ENCODE data around the gene ZNF563. TPM values are rescaled to one million over a fixed set of nuclear protein-coding genes. Genes with fewer than 3 reads are reported as not detected.
A peak's percentile ranks its signal among the peaks of the same experiment; 100 is the strongest.

ZNF563 gene
- total and polyA plus RNA-seq, 9 donors: 1.7 to 4.1 (median 2.2) TPM

DNA sequence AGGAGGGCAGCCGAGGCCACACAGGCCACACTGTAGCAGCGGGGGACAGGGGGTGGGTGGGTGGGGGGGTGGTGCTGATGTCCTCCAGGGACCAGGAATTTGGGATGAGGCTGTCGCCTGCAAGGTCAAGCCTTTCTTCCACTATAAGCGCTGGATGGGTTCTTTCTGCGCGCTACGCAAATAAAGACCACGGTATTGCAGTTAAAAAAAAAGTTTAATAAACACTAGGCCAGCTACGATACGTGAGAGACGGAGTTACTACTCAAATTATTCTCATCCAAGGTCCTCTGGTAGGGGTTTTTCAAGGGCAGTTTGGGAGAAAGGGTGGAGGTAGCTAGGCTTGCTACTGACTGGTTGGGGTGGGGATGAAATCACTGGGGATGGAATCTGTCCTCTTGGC lies 38.2 kb downstream of the ZNF563 start:
- peaks cover 3% of the 10 kb centered on the region for H3K36me3 ChIP-seq (ENCODE audit: control insufficient read depth, insufficient read depth, low read length)
- H3K27me3 ChIP-seq (ENCODE audit: control insufficient read depth, insufficient read depth, low read length): no peaks in the 10 kb centered on the region
- no CpG with 5 or more reads among the region's 11 CpGs for WGBS (ENCODE audit: insufficient coverage)
- H3K9me3 ChIP-seq (replicated peaks; ENCODE audit: control insufficient read depth, low read depth, low read length): no peaks in the 10 kb centered on the region
- H3K4me3 ChIP-seq (ENCODE audit: low read length): peak overlapping the region; percentile 97
- DNase-seq: no peak
- peaks cover 9% of the 10 kb centered on the region for H3K4me1 ChIP-seq (ENCODE audit: control insufficient read depth, insufficient read depth, low read length)
- peak overlapping the region; percentile 90 for H3K27ac ChIP-seq (ENCODE audit: low read length)

- Histone ChIP-seq H3K4me3 (ENCODE audit: low read length) (peak within 1 kb of the TSS; percentile 97), H3K36me3 (ENCODE audit: control insufficient read depth, insufficient read depth, low read length) (peaks cover 3% of the 10 kb centered on the region), H3K4me1 (ENCODE audit: control insufficient read depth, insufficient read depth, low read length) (peaks cover 9% of the 10 kb centered on the region), H3K27me3 (ENCODE audit: control insufficient read depth, insufficient read depth, low read length) (no peaks in the 10 kb centered on the region), H3K27ac (ENCODE audit: low read length) (peak within 1 kb of the TSS; percentile 95), H3K9me3 (replicated peaks; ENCODE audit: control insufficient read depth, low read depth, low read length) (no peaks in the 10 kb centered on the region)
- DNase-seq: peak; percentile 99
- WGBS (ENCODE audit: insufficient coverage): under 1% methylated on average over 64 of the region's 66 CpGs
Measured at GRCh38 chr19:12294249-12295158, 38.9 kb downstream of the ZNF563 start, which contains the start of gene ZNF44. ZNF44 (minus strand) TSS chr19:12294883; CDS start chr19:12294694, 189 bp downstream.

DNA sequence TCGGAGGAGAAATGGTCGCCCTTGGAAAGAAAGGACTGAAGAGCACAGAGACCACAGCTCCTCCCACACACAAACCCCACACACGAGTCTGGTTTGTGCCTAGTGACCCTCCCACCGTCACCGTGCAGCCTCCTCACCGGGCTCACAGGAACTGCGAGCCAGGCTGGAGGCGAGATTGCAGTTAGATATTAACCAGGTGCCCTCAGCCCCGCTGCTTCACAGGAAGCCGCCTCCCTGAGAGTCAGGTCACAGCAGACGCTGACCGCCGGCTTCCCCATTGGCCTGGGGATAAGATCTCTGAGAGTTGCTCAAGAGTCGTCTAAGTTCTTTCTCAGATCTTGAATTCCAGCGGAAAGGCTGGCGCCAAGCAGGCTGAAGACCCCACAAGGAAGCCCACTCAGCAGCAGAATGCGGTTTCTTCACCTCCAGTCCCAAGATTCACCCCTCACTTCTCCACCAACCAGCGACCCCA lies 39.6 kb downstream of the ZNF563 start:
- H3K36me3 ChIP-seq (ENCODE audit: control insufficient read depth, insufficient read depth, low read length): peaks cover 3% of the 10 kb centered on the region
- DNase-seq: peak; percentile 63
- H3K27ac ChIP-seq (ENCODE audit: low read length): peak overlapping the region; percentile 95
- H3K4me3 ChIP-seq (ENCODE audit: low read length): peak overlapping the region; percentile 97
- H3K27me3 ChIP-seq (ENCODE audit: control insufficient read depth, insufficient read depth, low read length): no peaks in the 10 kb centered on the region
- no peaks in the 10 kb centered on the region for H3K9me3 ChIP-seq (replicated peaks; ENCODE audit: control insufficient read depth, low read depth, low read length)
- peaks cover 9% of the 10 kb centered on the region for H3K4me1 ChIP-seq (ENCODE audit: control insufficient read depth, insufficient read depth, low read length)
- WGBS (ENCODE audit: insufficient coverage): 0% methylated on average over 18 of the region's 18 CpGs

DNA sequence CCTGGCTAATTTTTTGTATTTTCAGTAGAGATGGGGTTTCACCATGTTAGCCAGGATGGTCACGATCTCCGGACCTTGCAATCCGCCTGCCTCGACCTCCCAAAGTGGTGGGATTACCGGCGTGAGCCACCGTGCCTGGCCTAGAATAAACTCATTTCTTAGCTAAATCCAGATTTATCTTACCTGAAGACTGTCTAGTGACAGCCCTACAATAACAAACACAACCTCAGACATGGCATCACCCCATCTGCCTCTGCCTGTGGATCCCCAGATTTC lies 43.7 kb downstream of the ZNF563 start:
- Histone ChIP-seq H3K36me3 (ENCODE audit: control insufficient read depth, insufficient read depth, low read length) (peaks cover 11% of the 10 kb centered on the region), H3K4me1 (ENCODE audit: control insufficient read depth, insufficient read depth, low read length) (peaks cover 9% of the 10 kb centered on the region), H3K4me3 (ENCODE audit: low read length) (no peak overlapping the region), H3K27me3 (ENCODE audit: control insufficient read depth, insufficient read depth, low read length) (no peaks in the 10 kb centered on the region), H3K9me3 (replicated peaks; ENCODE audit: control insufficient read depth, low read depth, low read length) (no peaks in the 10 kb centered on the region), H3K27ac (ENCODE audit: low read length) (no peak overlapping the region)
- 96% methylated on average over 6 of the region's 7 CpGs for WGBS (ENCODE audit: insufficient coverage)
- DNase-seq: no peak

GRCh38 chr19:12287958-12288500 lies 45.4 kb downstream of the ZNF563 start:
- Histone ChIP-seq H3K4me1 (ENCODE audit: control insufficient read depth, insufficient read depth, low read length) (peaks cover under 1% of the 10 kb centered on the region), H3K9me3 (replicated peaks; ENCODE audit: control insufficient read depth, low read depth, low read length) (peaks cover 8% of the 10 kb centered on the region), H3K27ac (ENCODE audit: low read length) (no peak overlapping the region), H3K36me3 (ENCODE audit: control insufficient read depth, insufficient read depth, low read length) (peaks cover 17% of the 10 kb centered on the region), H3K4me3 (ENCODE audit: low read length) (no peak overlapping the region), H3K27me3 (ENCODE audit: control insufficient read depth, insufficient read depth, low read length) (no peaks in the 10 kb centered on the region)
- DNase-seq: no peak
- 20% methylated on average over 1 of the region's 1 CpG for whole genome bisulfite sequencing (ENCODE audit: insufficient coverage)

- peaks cover 15% of the 10 kb centered on the region for H3K9me3 ChIP-seq (replicated peaks; ENCODE audit: control insufficient read depth, low read depth, low read length)
- DNase-seq: no peak
- no peak overlapping the region for H3K4me3 ChIP-seq (ENCODE audit: low read length)
- no peak overlapping the region for H3K27ac ChIP-seq (ENCODE audit: low read length)
- H3K27me3 ChIP-seq (ENCODE audit: control insufficient read depth, insufficient read depth, low read length): no peaks in the 10 kb centered on the region
- peaks cover 14% of the 10 kb centered on the region for H3K36me3 ChIP-seq (ENCODE audit: control insufficient read depth, insufficient read depth, low read length)
- H3K4me1 ChIP-seq (ENCODE audit: control insufficient read depth, insufficient read depth, low read length): no peaks in the 10 kb centered on the region
- WGBS (ENCODE audit: insufficient coverage): 97% methylated on average over 16 of the region's 18 CpGs
Measured at GRCh38 chr19:12284631-12285030, 48.8 kb downstream of the ZNF563 start.

DNA sequence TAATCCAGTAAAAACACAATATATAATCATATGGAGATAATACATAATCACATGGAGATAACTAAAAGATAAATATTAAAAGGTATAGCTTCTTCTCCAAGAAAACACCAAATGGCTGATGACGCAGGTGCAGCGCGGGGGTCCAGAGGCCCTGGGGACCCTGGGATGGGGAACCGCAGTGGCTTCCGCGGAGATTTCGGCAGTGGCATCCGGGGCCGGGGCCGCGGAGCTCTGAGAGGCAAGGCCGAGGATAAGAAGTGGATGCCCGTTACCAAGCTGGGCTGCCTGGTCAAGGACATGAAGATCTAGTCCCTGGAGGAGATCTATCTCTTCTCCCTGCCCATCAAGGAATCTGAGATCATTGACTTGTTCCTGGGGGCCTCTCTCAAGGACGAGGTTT lies 49.2 kb downstream of the ZNF563 start:
- DNase-seq: no peak
- Histone ChIP-seq H3K27ac (ENCODE audit: low read length) (no peak overlapping the region), H3K4me3 (ENCODE audit: low read length) (no peak overlapping the region), H3K36me3 (ENCODE audit: control insufficient read depth, insufficient read depth, low read length) (peaks cover 14% of the 10 kb centered on the region), H3K4me1 (ENCODE audit: control insufficient read depth, insufficient read depth, low read length) (no peaks in the 10 kb centered on the region), H3K27me3 (ENCODE audit: control insufficient read depth, insufficient read depth, low read length) (no peaks in the 10 kb centered on the region), H3K9me3 (replicated peaks; ENCODE audit: control insufficient read depth, low read depth, low read length) (peaks cover 18% of the 10 kb centered on the region)
- 98% methylated on average over 13 of the region's 14 CpGs for WGBS (ENCODE audit: insufficient coverage)

DNA sequence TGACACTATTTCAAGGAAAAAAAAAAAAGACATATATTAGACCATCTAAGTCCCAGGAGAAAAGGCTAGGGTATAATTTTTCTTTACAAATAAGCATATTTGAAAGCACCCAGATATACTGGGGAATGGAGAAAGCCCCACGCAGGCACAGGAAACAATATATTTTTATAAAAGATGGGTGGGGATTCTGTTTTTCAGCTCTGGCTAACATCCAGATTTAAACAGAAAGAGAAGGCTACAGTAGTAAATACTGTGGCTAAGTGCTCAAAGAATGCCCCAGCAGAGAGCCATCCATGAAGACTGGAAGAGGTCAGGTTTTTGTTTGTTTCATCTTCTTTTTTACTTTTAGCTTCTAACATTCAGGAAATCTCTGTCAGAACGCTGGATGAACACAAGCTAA lies 54.7 kb downstream of the ZNF563 start:
- no peaks in the 10 kb centered on the region for H3K27me3 ChIP-seq (ENCODE audit: control insufficient read depth, insufficient read depth, low read length)
- no peak overlapping the region for H3K4me3 ChIP-seq (ENCODE audit: low read length)
- DNase-seq: no peak
- no peak overlapping the region for H3K27ac ChIP-seq (ENCODE audit: low read length)
- no peaks in the 10 kb centered on the region for H3K4me1 ChIP-seq (ENCODE audit: control insufficient read depth, insufficient read depth, low read length)
- peaks cover 59% of the 10 kb centered on the region for H3K9me3 ChIP-seq (replicated peaks; ENCODE audit: control insufficient read depth, low read depth, low read length)
- peaks cover 27% of the 10 kb centered on the region for H3K36me3 ChIP-seq (ENCODE audit: control insufficient read depth, insufficient read depth, low read length)
- WGBS (ENCODE audit: insufficient coverage): no CpG with 5 or more reads among the region's 2 CpGs

DNA sequence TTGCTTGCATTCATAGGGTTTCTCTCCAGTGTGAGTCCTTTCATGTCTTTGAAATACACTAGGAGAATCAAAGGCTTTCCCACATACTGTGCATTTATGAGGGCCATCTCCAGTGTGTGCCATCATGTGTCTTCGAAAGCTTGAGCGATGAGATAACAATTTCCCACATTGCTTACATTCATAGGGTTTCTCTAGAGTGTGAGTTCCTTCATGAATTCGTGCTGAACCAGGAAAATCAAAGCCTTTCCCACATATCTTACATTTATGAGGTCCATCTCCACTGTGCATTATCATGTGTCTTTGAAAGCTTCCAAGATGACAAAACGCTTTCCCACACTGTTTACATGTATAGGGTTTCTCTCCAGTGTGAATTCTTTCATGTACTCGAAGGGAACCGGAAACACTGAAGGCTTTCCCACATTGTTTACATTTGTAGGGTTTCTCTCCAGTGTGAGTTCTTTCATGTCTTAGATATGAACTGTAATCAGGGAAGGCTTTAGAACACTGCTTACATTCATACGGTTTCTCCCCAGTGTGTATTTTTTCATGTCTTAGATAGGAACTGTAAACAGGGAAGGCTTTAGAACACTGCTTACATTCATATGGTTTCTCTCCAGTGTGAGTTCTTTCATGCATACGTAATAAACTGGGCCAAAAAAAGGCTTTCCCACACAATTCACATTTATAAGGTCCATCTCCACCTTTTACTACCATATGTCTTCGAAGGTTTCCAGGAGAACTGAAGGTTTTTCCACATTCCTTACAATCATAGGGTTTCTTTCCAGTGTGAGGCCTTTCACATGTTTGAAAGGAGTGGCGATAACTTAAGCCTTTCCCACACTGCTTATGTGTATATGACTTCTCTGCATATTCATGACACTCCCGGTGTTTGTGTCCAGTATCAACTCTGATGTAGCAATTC lies 60.2 kb downstream of the ZNF563 start:
- Histone ChIP-seq H3K4me1 (ENCODE audit: control insufficient read depth, insufficient read depth, low read length) (no peaks in the 10 kb centered on the region), H3K36me3 (ENCODE audit: control insufficient read depth, insufficient read depth, low read length) (peaks cover 51% of the 10 kb centered on the region), H3K4me3 (ENCODE audit: low read length) (no peak overlapping the region), H3K27me3 (ENCODE audit: control insufficient read depth, insufficient read depth, low read length) (no peaks in the 10 kb centered on the region), H3K27ac (ENCODE audit: low read length) (no peak overlapping the region), H3K9me3 (replicated peaks; ENCODE audit: control insufficient read depth, low read depth, low read length) (peaks cover 83% of the 10 kb centered on the region)
- WGBS (ENCODE audit: insufficient coverage): 95% methylated on average over 4 of the region's 11 CpGs
- DNase-seq: no peak

GRCh38 chr19:12272386-12272785 lies 61.0 kb downstream of the ZNF563 start:
- H3K4me1 ChIP-seq (ENCODE audit: control insufficient read depth, insufficient read depth, low read length): no peaks in the 10 kb centered on the region

More at GRCh38 chr19:12272386-12272785, 61.0 kb downstream of the ZNF563 start:
- 100% methylated on average over 1 of the region's 5 CpGs for WGBS (ENCODE audit: insufficient coverage)
- Histone ChIP-seq H3K27me3 (ENCODE audit: control insufficient read depth, insufficient read depth, low read length) (no peaks in the 10 kb centered on the region), H3K36me3 (ENCODE audit: control insufficient read depth, insufficient read depth, low read length) (peaks cover 48% of the 10 kb centered on the region), H3K4me3 (ENCODE audit: low read length) (no peak overlapping the region), H3K9me3 (replicated peaks; ENCODE audit: control insufficient read depth, low read depth, low read length) (peaks cover 77% of the 10 kb centered on the region), H3K27ac (ENCODE audit: low read length) (no peak overlapping the region)
- no peak for DNase-seq

Data from muscle of leg (tissue), 11 donors.